D721Med (cell line): ENCODE measurements around the gene ZNF550.

Source experiments
- DNase-seq: peaks from one replicate; pipeline ENCODE4 v3.0.0; 2011; ENCODE audit warnings: low spot score; ENCODE audit not compliant: insufficient read length
- FAIRE-seq: peaks from 2 replicates; lab custom pipeline; 2011; peaks lifted over from hg19 to GRCh38; lab: Jason Lieb, UNC
- CTCF ChIP-seq: IDR thresholded peaks from 2 replicates; pipeline ENCODE4 v1.5.1; 2012; ENCODE audit warnings: mild to moderate bottlenecking, control low read depth; ENCODE audit not compliant: insufficient read depth; ENCODE audit errors: missing control alignments

ZNF550 gene

GRCh38 chr19:57563547-57563946 is 3.9 kb upstream of the ZNF550 start:
- DNase-seq (no peak), FAIRE-seq (no peak)
- no peak for TF ChIP-seq CTCF

- FAIRE-seq = no peak
Observed at GRCh38 chr19:57560049-57560491, 407 bp upstream of the ZNF550 start.

GRCh38 chr19:57559008-57559403 is 657 bp downstream of the ZNF550 start:
- no peak for TF ChIP-seq CTCF
- DNase-seq (no peak), FAIRE-seq (no peak)

More at GRCh38 chr19:57560049-57560491, 407 bp upstream of the ZNF550 start:
- no peak for TF ChIP-seq CTCF
- DNase-seq = no peak

GRCh38 chr19:57558525-57558924 is 1.1 kb downstream of the ZNF550 start:
- no peak for DNase-seq
- TF ChIP-seq CTCF = no peak
- no peak for FAIRE-seq

- TF ChIP-seq CTCF = no peak
- DNase-seq (no peak), FAIRE-seq (no peak)
Observed at GRCh38 chr19:57557659-57558058, 2.0 kb downstream of the ZNF550 start.

- no peak for FAIRE-seq
- TF ChIP-seq CTCF = no peak
- DNase-seq = no peak
Observed at GRCh38 chr19:57552432-57552831, 7.2 kb downstream of the ZNF550 start.

GRCh38 chr19:57546513-57546912 is 13.2 kb downstream of the ZNF550 start:
- DNase-seq = no peak
- FAIRE-seq = no peak
- no peak for TF ChIP-seq CTCF
